Measurements from ENCODE around the gene DBX2.

DNA sequence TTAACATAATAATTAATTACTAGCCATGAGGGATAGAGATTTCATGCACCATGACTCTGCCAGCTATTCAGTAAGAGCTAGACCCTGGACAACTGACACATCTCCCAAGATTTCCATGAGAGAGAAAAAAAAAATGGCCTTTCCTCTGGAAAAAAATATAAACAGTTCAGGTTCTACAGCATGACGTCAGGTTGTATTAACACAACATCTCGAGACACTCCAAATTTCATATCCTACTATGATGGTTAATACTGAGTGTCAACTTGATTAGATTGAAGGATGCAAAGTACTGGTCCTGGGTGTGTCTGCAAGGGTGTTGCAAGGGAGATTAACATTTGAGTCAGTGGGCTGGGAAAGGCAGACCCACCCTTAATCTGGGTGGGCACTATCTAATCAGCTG is 11.1 kb downstream of the DBX2 start:
- TF ChIP-seq GATA3 (IDR thresholded peaks at IDR 0.05; ENCODE audit: low read depth, low read length) (no peak), GATA2 (IDR thresholded peaks at IDR 0.05; ENCODE audit: low read depth, low read length) (no peak)

Data from SH-SY5Y (cell line).